Endothelial cell of umbilical vein (primary cell): ENCODE measurements around the gene FUT6. TPM values are rescaled to one million over a fixed set of nuclear protein-coding genes. Genes with fewer than 3 reads are reported as not detected.

ENCODE experiments used
- BruUV-seq: library from RNA; stranded (reverse); fragments of 400-500 nt; replicated peaks from 2 replicates; lab custom pipeline; 2021; lab: Mats Ljungman, UMichigan
- CTCF ChIA-PET: fragments of 300-600, 350-600 bp; sonication (Branson Sonifier 250); formaldehyde crosslinking; loops from one replicate; lab custom pipeline; 2021; ENCODE audit warnings: antibody characterized with exemption, inconsistent platforms; lab: Charles Lee
- POLR2A ChIA-PET: fragments of 300-600, 350-600 bp; sonication (Branson Sonifier 250); formaldehyde crosslinking; loops from one replicate; lab custom pipeline; 2021; ENCODE audit warnings: antibody characterized with exemption, inconsistent platforms; lab: Charles Lee
- DNase-seq: peaks from one replicate; pipeline ENCODE4 v3.0.0-alpha.2; 2011; ENCODE audit warnings: low read depth, low spot score
- FAIRE-seq: peaks from 2 replicates; lab custom pipeline; 2011; peaks lifted over from hg19 to GRCh38; lab: Jason Lieb, UNC
- H2AFZ ChIP-seq: 2 replicates; pipeline ENCODE4 v1.6.0; 2012; ENCODE audit warnings: low read depth, low read length, control low read depth, inconsistent platforms
- H3K27ac ChIP-seq: 2 replicates; pipeline ENCODE4 v1.5.1; 2011; ENCODE audit warnings: low read depth, mild to moderate bottlenecking, control low read depth, low read length, moderate library complexity; ENCODE audit not compliant: insufficient read depth
- H3K27me3 ChIP-seq, 2 experiments: 2 replicates each; pipeline versions ENCODE4 v1.6.0 to v1.6.1; 2011; ENCODE audit warnings: low read length in 2 of 2, mixed read lengths in 1 of 2; ENCODE audit not compliant: control insufficient read depth in 2 of 2, insufficient read depth in 2 of 2
- H3K36me3 ChIP-seq, 2 experiments: 2 replicates in 1 of 2; 3 replicates in 1 of 2; pipeline ENCODE4 v1.5.1; 2011; ENCODE audit warnings: low read length in 2 of 2, mild to moderate bottlenecking in 1 of 2, moderate library complexity in 1 of 2; ENCODE audit not compliant: control insufficient read depth in 2 of 2, insufficient read depth in 2 of 2; ENCODE audit errors: extremely low read depth in 1 of 2
- H3K4me1 ChIP-seq: 3 replicates; pipeline ENCODE4 v1.5.1; 2011; ENCODE audit warnings: mild to moderate bottlenecking, low read length; ENCODE audit not compliant: control insufficient read depth, insufficient read depth; ENCODE audit errors: extremely low read depth
- H3K4me2 ChIP-seq: 2 replicates; pipeline ENCODE4 v1.6.1; 2011; ENCODE audit warnings: low read length, control low read depth, mixed read lengths; ENCODE audit not compliant: insufficient read depth
- H3K4me3 ChIP-seq, 3 experiments: fragments of 200-600 bp in 1 of 3; sonication (generic), shearing (Covaris generic) in 1 of 3; replicated peaks in 1 of 3; 2 replicates each; pipeline ENCODE4 v1.5.1; 2011 to 2016; ENCODE audit warnings: control low read depth in 3 of 3, low read length in 3 of 3, mild to moderate bottlenecking in 2 of 3, inconsistent platforms in 1 of 3, low read depth in 1 of 3, moderate library complexity in 1 of 3; ENCODE audit not compliant: insufficient read depth in 1 of 3
- H3K79me2 ChIP-seq: 2 replicates; pipeline ENCODE4 v1.6.0; 2012; ENCODE audit warnings: low read length, inconsistent platforms; ENCODE audit not compliant: control insufficient read depth, insufficient read depth
- H3K9ac ChIP-seq: replicated peaks from 2 replicates; pipeline ENCODE3; 2011; ENCODE audit warnings: low read length, control low read depth; ENCODE audit not compliant: insufficient read depth; ENCODE audit errors: extremely low read depth
- H3K9me1 ChIP-seq: replicated peaks from 3 replicates; pipeline ENCODE4 v1.6.0; 2011; ENCODE audit warnings: mild to moderate bottlenecking, low read length; ENCODE audit not compliant: control insufficient read depth, insufficient read depth; ENCODE audit errors: extremely low read depth
- H3K9me3 ChIP-seq: replicated peaks from 2 replicates; pipeline ENCODE4 v1.5.1; 2012; ENCODE audit warnings: low read length, inconsistent platforms; ENCODE audit not compliant: control insufficient read depth, insufficient read depth
- H4K20me1 ChIP-seq: replicated peaks from 2 replicates; pipeline ENCODE3; 2011; ENCODE audit warnings: mild to moderate bottlenecking, low read length; ENCODE audit not compliant: control insufficient read depth, insufficient read depth; ENCODE audit errors: extremely low read depth
- EZH2 ChIP-seq: IDR thresholded peaks from 2 replicates; pipeline ENCODE4 v1.6.1; 2012; ENCODE audit warnings: borderline replicate concordance, low read depth, mild to moderate bottlenecking, moderate library complexity, low read length, inconsistent platforms; ENCODE audit not compliant: severe bottlenecking
- FOS ChIP-seq: IDR thresholded peaks from 2 replicates; pipeline ENCODE4 v1.6.1; 2011; ENCODE audit warnings: mild to moderate bottlenecking, low read length, moderate library complexity, borderline replicate concordance; ENCODE audit not compliant: insufficient read depth
- GATA2 ChIP-seq: IDR thresholded peaks from 2 replicates; pipeline ENCODE4 v1.7.0; 2011; ENCODE audit warnings: low read depth, mild to moderate bottlenecking, moderate library complexity, mixed read lengths, low read length; ENCODE audit not compliant: insufficient read length, insufficient read depth
- JUN ChIP-seq: IDR thresholded peaks from 2 replicates; pipeline ENCODE4 v1.6.1; 2011; ENCODE audit warnings: borderline replicate concordance, low read depth; ENCODE audit not compliant: insufficient read length, insufficient read depth
- MYC ChIP-seq: IDR thresholded peaks from one replicate; pipeline ENCODE4 v1.6.1; 2011; ENCODE audit warnings: mild to moderate bottlenecking, low read depth, low read length
- POLR2A ChIP-seq: IDR thresholded peaks from 2 replicates; pipeline ENCODE4 v1.6.1; 2012; ENCODE audit warnings: low read depth, mild to moderate bottlenecking, control low read depth, low read length
- POLR2AphosphoS5 ChIP-seq: IDR thresholded peaks from 2 replicates; pipeline ENCODE4 v1.6.1; 2012; ENCODE audit warnings: low read depth, mild to moderate bottlenecking, control low read depth, low read length, moderate library complexity; ENCODE audit not compliant: insufficient read depth
- dilution Hi-C: fragments of 300-500 bp; cut with MboI; formaldehyde crosslinking; loops from one replicate; pipeline ENCODE4 v1.15.0; 2019; ENCODE audit warnings: low sequenced_read_pairs; ENCODE audit not compliant: extremely low pct_ligation_motif_present
- intact Hi-C: fragments of 100-400 bp; cut with micrococcal nuclease; formaldehyde crosslinking; loops from one replicate; pipeline ENCODE4 v1.10.0; 2022
- polyA plus RNA-seq, 4 experiments: library from polyadenylated mRNA; depleted of rRNA in 3 of 4; stranded (reverse) in 3 of 4; unstranded in 1 of 4; fragments of >200 nt; gene quantifications; 2 replicates each; pipeline versions ENCODE4 v1.2.1 to v1.2.3, GENCODE V29; 2011 to 2012; ENCODE audit warnings: missing spikeins in 1 of 4
- total RNA-seq: library from RNA; stranded (reverse); gene quantifications from 2 replicates; pipeline ENCODE4 v1.2.3, GENCODE V29; 2021
- TF ChIP-seq, protein P1 (sequence below), 2 donors: IDR thresholded peaks; 1 replicate in 1 of 2; 2 replicates in 1 of 2; pipeline ENCODE4 v1.5.1; 2011; ENCODE audit warnings: low read length in 2 of 2, mild to moderate bottlenecking in 2 of 2, moderate library complexity in 2 of 2, control low read depth in 1 of 2, inconsistent platforms in 1 of 2, low read depth in 1 of 2; ENCODE audit not compliant: insufficient read depth in 1 of 2; ENCODE audit errors: extremely low read depth in 1 of 2
- TF ChIP-seq, protein P2 (sequence below): IDR thresholded peaks from 2 replicates; pipeline ENCODE4 v1.6.1; 2011; ENCODE audit not compliant: insufficient read depth, insufficient read length

Gene FUT6
- total and polyA plus RNA-seq, 2 donors (not counting 3 experiments of a cell fraction or from before 2014, with no cell fraction given), result not detected

- no peak overlapping the region for H3K27ac ChIP-seq
- dilution Hi-C loops, result no loop called here
- BruUV-seq, result no TSS peak
Observed at GRCh38 chr19:5800361-5801270, 38.9 kb downstream of the FUT6 start.

More at GRCh38 chr19:5800361-5801270, 38.9 kb downstream of the FUT6 start:
- peaks cover 2% of the 10 kb centered on the region for H3K9me1 ChIP-seq
- no peak overlapping the region for H3K4me3 ChIP-seq
- no peaks in the 10 kb centered on the region for H4K20me1 ChIP-seq
- no peak overlapping the region for H2AFZ ChIP-seq
- H3K27me3 ChIP-seq, result peaks cover 2 to 3% of the 10 kb centered on the region in 2 experiments
- ChIA-PET CTCF (interaction anchor here (0.6 kb wide), 1 partner anchor 9 kb away, joined by 3 read pairs; the partner anchor contains the start of gene DUS3L), POLR2A (no interaction called here)
- peaks cover 5% of the 10 kb centered on the region for H3K4me1 ChIP-seq
- H3K36me3 ChIP-seq, result no peaks in the 10 kb centered on the region
- no peak overlapping the region for H3K4me2 ChIP-seq
- no peak for DNase-seq
- no peak for FAIRE-seq
- no peaks in the 10 kb centered on the region for H3K79me2 ChIP-seq
- H3K9me3 ChIP-seq, result no peaks in the 10 kb centered on the region
- intact Hi-C loops, result loop anchor here (10.0 kb wide), 1 partner anchor 184 kb away; no protein-coding TSS in a partner anchor
- TF ChIP-seq JUN, result no peak
- TF ChIP-seq EZH2, result no peak
- TF ChIP-seq GATA2, result no peak
- TF ChIP-seq, protein P1, sequence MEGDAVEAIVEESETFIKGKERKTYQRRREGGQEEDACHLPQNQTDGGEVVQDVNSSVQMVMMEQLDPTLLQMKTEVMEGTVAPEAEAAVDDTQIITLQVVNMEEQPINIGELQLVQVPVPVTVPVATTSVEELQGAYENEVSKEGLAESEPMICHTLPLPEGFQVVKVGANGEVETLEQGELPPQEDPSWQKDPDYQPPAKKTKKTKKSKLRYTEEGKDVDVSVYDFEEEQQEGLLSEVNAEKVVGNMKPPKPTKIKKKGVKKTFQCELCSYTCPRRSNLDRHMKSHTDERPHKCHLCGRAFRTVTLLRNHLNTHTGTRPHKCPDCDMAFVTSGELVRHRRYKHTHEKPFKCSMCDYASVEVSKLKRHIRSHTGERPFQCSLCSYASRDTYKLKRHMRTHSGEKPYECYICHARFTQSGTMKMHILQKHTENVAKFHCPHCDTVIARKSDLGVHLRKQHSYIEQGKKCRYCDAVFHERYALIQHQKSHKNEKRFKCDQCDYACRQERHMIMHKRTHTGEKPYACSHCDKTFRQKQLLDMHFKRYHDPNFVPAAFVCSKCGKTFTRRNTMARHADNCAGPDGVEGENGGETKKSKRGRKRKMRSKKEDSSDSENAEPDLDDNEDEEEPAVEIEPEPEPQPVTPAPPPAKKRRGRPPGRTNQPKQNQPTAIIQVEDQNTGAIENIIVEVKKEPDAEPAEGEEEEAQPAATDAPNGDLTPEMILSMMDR (IDR thresholded peaks at IDR 0.05; ENCODE audit: extremely low read depth in 1 of 2, insufficient read depth in 1 of 2, low read depth in 1 of 2, low read length in 2 of 2), result no peak
- TF ChIP-seq, protein P2, sequence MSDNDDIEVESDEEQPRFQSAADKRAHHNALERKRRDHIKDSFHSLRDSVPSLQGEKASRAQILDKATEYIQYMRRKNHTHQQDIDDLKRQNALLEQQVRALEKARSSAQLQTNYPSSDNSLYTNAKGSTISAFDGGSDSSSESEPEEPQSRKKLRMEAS, result no peak
- no peak for TF ChIP-seq MYC
- TF ChIP-seq POLR2AphosphoS5, result no peak
- no peak for TF ChIP-seq POLR2A
- no peak for TF ChIP-seq FOS
- H3K9ac ChIP-seq, result no peak overlapping the region
